Loucy (cell line): ENCODE results near the gene PTPRC.

Experiments used
- CTCF ChIP-seq: fragments of 200-600 bp; sonication (generic); conservative IDR thresholded peaks from 2 replicates; pipeline ENCODE4 v1.5.1; 2014; ENCODE audit warnings: mild to moderate bottlenecking, antibody characterized with exemption, low read length
- EZH2phosphoT487 ChIP-seq: fragments of 200-600 bp; IDR thresholded peaks from 2 replicates; pipeline ENCODE4 v1.6.1; 2018; ENCODE audit warnings: antibody characterized with exemption, mild to moderate bottlenecking, moderate library complexity, borderline replicate concordance

GRCh38 chr1:198667807-198668206 lies 29.0 kb downstream of the PTPRC start:
- TF ChIP-seq CTCF (no peak), EZH2phosphoT487 (no peak)
